GM19395 (cell line): ENCODE data around the gene LYPD5.
"Not testable (repeated sequence)": the region's sequence is repeated elsewhere in the genome, so short reads cannot be mapped to it uniquely, and the experiment has no call there.

Source experiments
- ATAC-seq: cut with Tn5 transposase; IDR thresholded peaks from one replicate; pipeline ENCODE4 v1.9.1; 2021; ENCODE audit warnings: mild to moderate bottlenecking, moderate library complexity; ENCODE audit not compliant: unreplicated experiment

The LYPD5 gene

GRCh38 chr19:43806848-43807247, 4.6 kb upstream of the LYPD5 start:
- ATAC-seq: no peak

GRCh38 chr19:43806401-43806800, 4.2 kb upstream of the LYPD5 start:
- ATAC-seq: not testable (repeated sequence)

- no peak for ATAC-seq
These were observed 2.2 kb upstream of the LYPD5 start for GRCh38 chr19:43804432-43804831.

GRCh38 chr19:43799502-43800142, 2.6 kb downstream of the LYPD5 start:
- ATAC-seq: no peak

- ATAC-seq: no peak
These were observed 3.5 kb downstream of the LYPD5 start for GRCh38 chr19:43798546-43799409.

- ATAC-seq: no peak
These were observed 4.2 kb downstream of the LYPD5 start for GRCh38 chr19:43798026-43798545.

- ATAC-seq: no peak
These were observed 4.7 kb downstream of the LYPD5 start for GRCh38 chr19:43797556-43797955.

GRCh38 chr19:43797118-43797517, 5.1 kb downstream of the LYPD5 start:
- ATAC-seq: no peak

GRCh38 chr19:43790587-43790986, 11.7 kb downstream of the LYPD5 start:
- no peak for ATAC-seq

- ATAC-seq: no peak
These were observed 13.2 kb downstream of the LYPD5 start for GRCh38 chr19:43789029-43789428.

- no peak for ATAC-seq
These were observed 15.6 kb downstream of the LYPD5 start for GRCh38 chr19:43786665-43787064.

- peak; percentile 59 for ATAC-seq
These were observed 17.1 kb downstream of the LYPD5 start for GRCh38 chr19:43784981-43785808.

- no peak for ATAC-seq
These were observed 17.8 kb downstream of the LYPD5 start for GRCh38 chr19:43784241-43784980.

GRCh38 chr19:43783636-43784035, 18.6 kb downstream of the LYPD5 start:
- ATAC-seq: no peak

- no peak for ATAC-seq
These were observed 19.5 kb downstream of the LYPD5 start for GRCh38 chr19:43782689-43783231.

- ATAC-seq: no peak
These were observed 20.0 kb downstream of the LYPD5 start for GRCh38 chr19:43782311-43782660.

- ATAC-seq: no peak
These were observed 20.5 kb downstream of the LYPD5 start for GRCh38 chr19:43781630-43782310.

- ATAC-seq: no peak
These were observed 21.3 kb downstream of the LYPD5 start, which contains the start of gene KCNN4 for GRCh38 chr19:43780706-43781525. Gene KCNN4, minus strand, starts transcription at chr19:43780973. Its CDS starts 112 bp downstream, at chr19:43780861.

- ATAC-seq: no peak
These were observed 22.4 kb downstream of the LYPD5 start for GRCh38 chr19:43779820-43780219.
